GM20431 (cell line): ENCODE data around the gene TUBA8.

Experiments used
- in situ Hi-C: fragments of 300-500 bp; cut with MseI, MboI; formaldehyde crosslinking; loops from one replicate; pipeline ENCODE4 v1.15.0; 2020; ENCODE audit warnings: low sequenced_read_pairs; ENCODE audit not compliant: unreplicated experiment

Gene TUBA8

DNA sequence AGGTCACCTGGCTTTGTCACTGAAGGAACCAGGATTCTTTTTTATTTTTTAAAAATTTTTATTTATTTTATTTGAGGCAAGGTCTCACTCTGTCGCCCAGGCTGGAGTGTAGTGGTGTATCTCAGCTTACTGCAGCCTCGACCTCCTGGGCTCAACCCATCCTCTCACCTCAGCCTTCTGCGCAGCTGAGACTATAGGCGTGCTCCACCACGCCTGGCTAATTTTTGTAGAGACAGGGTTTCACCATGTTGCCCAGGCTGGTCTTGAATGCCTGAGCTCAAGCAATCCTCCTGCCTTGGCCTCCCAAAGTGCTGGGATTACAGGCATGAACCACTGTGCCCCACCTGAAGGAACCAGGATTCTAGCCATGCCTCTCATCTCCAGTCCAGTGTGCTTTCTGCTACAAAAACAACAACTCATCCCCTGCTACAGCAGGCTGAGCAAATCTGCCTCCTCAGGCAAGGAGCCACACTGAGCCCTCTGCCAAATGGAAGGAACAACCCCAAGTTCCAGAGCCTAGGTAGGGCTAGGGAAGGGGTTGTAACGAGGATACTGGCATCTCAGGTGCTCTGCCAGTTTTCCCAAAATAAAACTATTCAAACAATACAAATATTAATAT, 35.4 kb upstream of the TUBA8 start:
- in situ Hi-C loops = no loop called here

- in situ Hi-C loops = no loop called here
Measured at GRCh38 chr22:18075720-18076497, 34.7 kb upstream of the TUBA8 start.

DNA sequence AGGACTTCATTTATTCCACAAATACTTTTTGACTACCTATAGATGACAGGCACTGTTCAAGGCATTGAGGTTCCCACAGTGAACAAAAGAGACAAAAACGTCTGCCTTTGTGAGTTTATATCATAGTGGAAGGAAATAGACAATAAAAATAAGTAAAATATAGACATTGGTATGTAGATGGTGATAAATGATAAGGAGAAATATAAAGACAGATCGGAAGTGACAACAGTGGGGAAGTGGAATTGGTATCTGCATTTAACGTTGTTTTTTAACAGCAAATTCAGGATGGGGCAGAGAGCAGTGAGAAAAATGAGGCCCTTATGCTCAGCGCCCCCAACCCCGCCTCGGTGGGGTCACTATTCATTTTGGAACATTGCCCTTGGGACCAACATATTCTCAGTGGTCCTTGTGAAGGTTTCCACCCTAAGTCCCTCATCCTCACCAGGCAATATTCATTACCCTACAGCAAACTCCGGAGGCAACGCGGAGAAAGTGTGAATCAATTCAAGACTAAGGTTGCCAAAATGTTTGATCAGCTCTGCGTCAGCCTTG, 33.4 kb upstream of the TUBA8 start:
- in situ Hi-C loops = no loop called here

GRCh38 chr22:18077639-18078328, 32.8 kb upstream of the TUBA8 start, which contains the start of gene PEX26:
Gene PEX26, plus strand, starts transcription at chr22:18077990. Its CDS starts 387 bp downstream, at chr22:18078377.
- in situ Hi-C loops = no loop called here

GRCh38 chr22:18078329-18079041, 32.1 kb upstream of the TUBA8 start:
- in situ Hi-C loops = no loop called here

GRCh38 chr22:18079706-18080233, 30.8 kb upstream of the TUBA8 start:
- in situ Hi-C loops = no loop called here

- in situ Hi-C loops = no loop called here
Measured at GRCh38 chr22:18081416-18081815, 29.2 kb upstream of the TUBA8 start.

DNA sequence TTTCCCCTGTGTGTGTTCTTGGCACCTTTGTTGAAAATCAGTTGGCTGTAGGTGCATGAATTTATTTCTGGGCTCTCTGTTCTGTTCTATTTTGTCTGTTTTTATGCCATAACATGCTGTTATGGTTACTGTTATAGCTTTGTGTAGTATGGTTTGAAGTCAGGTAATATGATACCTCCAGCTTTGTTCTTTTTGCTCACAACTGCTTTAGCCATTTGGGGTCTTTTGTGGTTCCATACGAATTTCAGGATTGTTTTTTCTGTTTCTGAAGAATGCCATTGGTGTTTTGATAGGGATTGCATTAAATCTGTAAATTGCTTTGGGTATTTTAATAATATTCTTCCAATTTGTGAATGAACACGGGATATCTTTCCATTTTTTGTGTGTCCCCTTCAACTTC, 28.1 kb upstream of the TUBA8 start:
- in situ Hi-C loops = no loop called here

GRCh38 chr22:18083406-18083805, 27.2 kb upstream of the TUBA8 start:
- in situ Hi-C loops = no loop called here

GRCh38 chr22:18085188-18085587, 25.4 kb upstream of the TUBA8 start:
- in situ Hi-C loops = no loop called here

- in situ Hi-C loops = no loop called here
Measured at GRCh38 chr22:18087350-18087855, 23.2 kb upstream of the TUBA8 start.

GRCh38 chr22:18088825-18089568, 21.6 kb upstream of the TUBA8 start:
- in situ Hi-C loops = no loop called here

GRCh38 chr22:18090286-18090685, 20.3 kb upstream of the TUBA8 start:
- in situ Hi-C loops = no loop called here

- in situ Hi-C loops = no loop called here
Measured at GRCh38 chr22:18091478-18091877, 19.1 kb upstream of the TUBA8 start.

DNA sequence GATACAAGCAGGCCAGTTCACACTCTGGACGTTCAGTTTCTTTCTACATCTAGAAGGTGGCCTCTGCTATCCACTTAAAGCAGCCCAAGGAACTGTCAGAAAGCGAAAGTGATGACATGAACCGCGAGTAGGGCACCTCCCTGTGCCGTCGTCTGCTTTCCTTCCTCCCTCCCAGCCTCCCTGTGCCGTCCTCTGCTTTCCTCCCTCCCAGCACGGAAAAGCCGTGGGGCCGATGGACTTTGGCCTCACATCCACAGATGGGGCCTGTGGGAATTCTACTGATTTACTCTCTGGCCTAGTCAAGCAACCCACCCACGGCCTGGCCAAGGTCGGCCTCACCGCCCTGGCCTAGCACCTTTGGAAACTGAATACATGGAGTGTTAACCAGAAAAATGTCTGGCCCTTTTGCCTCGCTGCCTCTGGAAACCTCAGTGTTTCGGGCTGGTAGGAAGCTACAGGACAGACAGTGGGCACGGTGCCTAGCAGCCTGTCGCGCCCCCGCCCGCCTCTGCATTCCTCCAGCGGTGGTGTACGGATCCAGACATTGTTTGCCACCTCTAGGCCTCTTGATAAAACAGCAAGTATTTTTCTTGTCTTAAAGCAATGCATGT, 18.6 kb upstream of the TUBA8 start:
- in situ Hi-C loops = no loop called here

- in situ Hi-C loops = no loop called here
Measured at GRCh38 chr22:18093661-18094060, 16.9 kb upstream of the TUBA8 start.

GRCh38 chr22:18095101-18095805, 15.4 kb upstream of the TUBA8 start:
- in situ Hi-C loops = no loop called here

DNA sequence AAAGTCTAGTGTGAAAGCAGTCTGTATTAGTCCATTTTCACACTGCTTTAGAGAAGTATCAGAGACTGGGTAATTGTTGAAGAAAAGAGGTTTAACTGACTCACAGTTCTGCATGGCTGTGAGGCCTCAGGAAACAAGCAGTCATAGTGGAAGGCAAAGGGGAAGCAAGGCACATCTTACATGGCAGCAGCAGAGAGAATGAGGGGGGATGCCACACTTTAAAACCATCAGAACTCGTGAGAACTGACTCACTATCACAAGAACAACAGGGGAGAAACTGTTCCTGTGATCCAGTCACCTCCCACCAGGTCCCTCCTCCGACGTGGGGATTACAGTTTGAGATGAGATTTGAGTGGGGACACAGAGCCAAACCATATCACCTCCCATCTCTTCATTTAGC, 13.8 kb upstream of the TUBA8 start:
- in situ Hi-C loops = no loop called here
